SK-N-SH treated with all-trans-retinoic acid at 6 μM for 48 hours (cell line): ENCODE data around the gene ZXDA.

Experiments used
- ATAC-seq: fragments of 200-7000 bp; cut with Tn5 transposase; 3 replicates; pipeline ENCODE4 v1.9.1; 2020; ENCODE audit warnings: mild to moderate bottlenecking, moderate library complexity
- ARNTL ChIP-seq: fragments of 450-650 bp; formaldehyde crosslinking; IDR thresholded peaks from 2 replicates; pipeline ENCODE4 v1.5.0; 2020; ENCODE audit warnings: low read depth, mild to moderate bottlenecking, moderate library complexity, borderline replicate concordance
- BACH2 ChIP-seq: fragments of 250-450 bp; sonication (Bioruptor Pico); IDR thresholded peaks from 2 replicates; pipeline ENCODE4 v1.9.0; 2021; ENCODE audit warnings: mild to moderate bottlenecking, borderline replicate concordance
- CREB5 ChIP-seq: fragments of 250-450 bp; sonication (Bioruptor Pico); IDR thresholded peaks from 2 replicates; pipeline ENCODE4 v1.5.1; 2020; ENCODE audit warnings: low read depth, mild to moderate bottlenecking, moderate library complexity
- CSRNP3 ChIP-seq: fragments of 250-450 bp; sonication (Bioruptor Pico); IDR thresholded peaks from 2 replicates; pipeline ENCODE4 v1.5.1; 2021; ENCODE audit warnings: mild to moderate bottlenecking, moderate library complexity
- GLIS3 ChIP-seq: fragments of 250-450 bp; sonication (Bioruptor Pico); IDR thresholded peaks from 2 replicates; pipeline ENCODE4 v1.5.0; 2020; ENCODE audit warnings: mild to moderate bottlenecking, moderate library complexity
- PATZ1 ChIP-seq: fragments of 250-450 bp; sonication (Bioruptor Pico); IDR thresholded peaks from 2 replicates; pipeline ENCODE4 v1.8.0; 2020; ENCODE audit warnings: mild to moderate bottlenecking, moderate library complexity, borderline replicate concordance
- POU6F1 ChIP-seq: fragments of 250-450 bp; sonication (Bioruptor Pico); IDR thresholded peaks from 2 replicates; pipeline ENCODE4 v1.8.0; 2021; ENCODE audit warnings: low read depth, mild to moderate bottlenecking, moderate library complexity, borderline replicate concordance
- SNAI2 ChIP-seq: fragments of 250-450 bp; sonication (Bioruptor Pico); IDR thresholded peaks from 2 replicates; pipeline ENCODE4 v1.5.0; 2020; ENCODE audit warnings: mild to moderate bottlenecking, moderate library complexity
- TCF4 ChIP-seq: fragments of 250-450 bp; sonication (Bioruptor Pico); IDR thresholded peaks from 2 replicates; pipeline ENCODE4 v1.8.0; 2021; ENCODE audit warnings: mild to moderate bottlenecking, moderate library complexity, borderline replicate concordance
- ZC3H10 ChIP-seq: fragments of 250-450 bp; sonication (Bioruptor Pico); IDR thresholded peaks from 2 replicates; pipeline ENCODE4 v1.5.1; 2021; ENCODE audit warnings: mild to moderate bottlenecking, moderate library complexity
- ZFP30 ChIP-seq: fragments of 450-650 bp; formaldehyde crosslinking; IDR thresholded peaks from 2 replicates; pipeline ENCODE4 v1.5.0; 2022; ENCODE audit warnings: mild to moderate bottlenecking, moderate library complexity
- ZNF565 ChIP-seq: fragments of 450-650 bp; formaldehyde crosslinking; conservative IDR thresholded peaks from 2 replicates; pipeline ENCODE4 v1.5.0; 2020; ENCODE audit warnings: low read depth, mild to moderate bottlenecking, moderate library complexity
- ZNF70 ChIP-seq: fragments of 450-650 bp; formaldehyde crosslinking; IDR thresholded peaks from 2 replicates; pipeline ENCODE4 v1.5.0; 2020; ENCODE audit warnings: mild to moderate bottlenecking, moderate library complexity
- ZNF8 ChIP-seq: fragments of 450-650 bp; formaldehyde crosslinking; IDR thresholded peaks from 2 replicates; pipeline ENCODE4 v1.5.0; 2020; ENCODE audit warnings: mild to moderate bottlenecking, moderate library complexity

ZXDA gene

GRCh38 chrX:57899906-57900305, 10.4 kb downstream of the ZXDA start:
- no peak for ATAC-seq
- TF ChIP-seq ZNF8 (no peak), ARNTL (CRISPR knock-in tag) (no peak), ZNF565 (no peak), GLIS3 (CRISPR knock-in tag) (no peak)
- TF ChIP-seq, all 23 proteins: peak for 0

GRCh38 chrX:57899064-57899463, 11.2 kb downstream of the ZXDA start:
- ATAC-seq: no peak; the same call in 2 of the 3 replicates
- no peak for TF ChIP-seq ZC3H10 (CRISPR knock-in tag)
- TF ChIP-seq POU6F1 (CRISPR knock-in tag): no peak
- no peak for TF ChIP-seq BACH2 (CRISPR knock-in tag)
- TF ChIP-seq ZNF8: no peak
- no peak for TF ChIP-seq SNAI2 (CRISPR knock-in tag)
- TF ChIP-seq ZNF70 (CRISPR knock-in tag): no peak
- TF ChIP-seq TCF4 (CRISPR knock-in tag): no peak
- TF ChIP-seq, all 23 proteins: peak for 0

GRCh38 chrX:57871463-57871862, 38.8 kb downstream of the ZXDA start:
- TF ChIP-seq POU6F1 (CRISPR knock-in tag) (no peak), ZNF565 (no peak), CREB5 (CRISPR knock-in tag) (no peak), PATZ1 (CRISPR knock-in tag) (no peak), TCF4 (CRISPR knock-in tag) (no peak), CSRNP3 (CRISPR knock-in tag) (no peak), ZFP30 (no peak), ARNTL (CRISPR knock-in tag) (no peak)
- no peak for ATAC-seq
